GM23338 (cell line): ENCODE data around the gene MRPL38. TPM values are rescaled to one million over a fixed set of nuclear protein-coding genes. Genes with fewer than 3 reads are reported as not detected.

Experiments used
- ATAC-seq: fragments of 200-7000 bp; cut with Tn5 transposase; 3 replicates; pipeline ENCODE4 v1.9.1; 2020
- DNase-seq: peaks from one replicate; pipeline ENCODE4 v3.0.0-alpha.2; 2015; ENCODE audit warnings: low spot score
- H2AFZ ChIP-seq: fragments of 200-600 bp; sonication (generic); 2 replicates; pipeline ENCODE4 v1.8.0; 2016; ENCODE audit warnings: antibody characterized with exemption, mild to moderate bottlenecking, moderate library complexity
- H3F3A ChIP-seq: fragments of 200-600 bp; sonication (generic); replicated peaks from 2 replicates; pipeline ENCODE4 v1.8.0; 2017; ENCODE audit warnings: antibody characterized with exemption, mixed run types, low read depth
- H3K27ac ChIP-seq: fragments of 200-600 bp; sonication (generic); 2 replicates; pipeline ENCODE4 v1.6.1; 2016; ENCODE audit warnings: low read depth
- H3K27me3 ChIP-seq: fragments of 200-600 bp; sonication (generic); 2 replicates; pipeline ENCODE4 v1.8.0; 2016; ENCODE audit warnings: mild to moderate bottlenecking, mixed run types, moderate library complexity; ENCODE audit not compliant: insufficient read depth
- H3K36me3 ChIP-seq: fragments of 200-600 bp; sonication (generic); 2 replicates; pipeline ENCODE4 v1.8.0; 2016; ENCODE audit warnings: mild to moderate bottlenecking; ENCODE audit not compliant: insufficient read depth
- H3K4me1 ChIP-seq: fragments of 200-600 bp; sonication (generic); 2 replicates; pipeline ENCODE4 v1.8.0; 2016; ENCODE audit warnings: mild to moderate bottlenecking, moderate library complexity; ENCODE audit not compliant: insufficient read depth
- H3K4me2 ChIP-seq: fragments of 200-600 bp; sonication (generic); 2 replicates; pipeline ENCODE4 v1.7.1; 2017; ENCODE audit warnings: mixed run types
- H3K4me3 ChIP-seq: fragments of 200-600 bp; sonication (generic); 2 replicates; pipeline ENCODE4 v1.6.1; 2016; ENCODE audit warnings: mixed run types
- H3K79me2 ChIP-seq: fragments of 200-600 bp; sonication (generic); replicated peaks from 2 replicates; pipeline ENCODE4 v1.8.0; 2017; ENCODE audit warnings: mild to moderate bottlenecking; ENCODE audit not compliant: insufficient read depth
- H3K9me2 ChIP-seq: fragments of 200-600 bp; sonication (generic); 2 replicates; pipeline ENCODE4 v1.8.0; 2017; ENCODE audit not compliant: insufficient read depth
- H4K20me1 ChIP-seq: fragments of 200-600 bp; sonication (generic); replicated peaks from 2 replicates; pipeline ENCODE4 v1.8.0; 2017; ENCODE audit warnings: mild to moderate bottlenecking; ENCODE audit not compliant: insufficient read depth
- H3K27ac Mint-ChIP-seq: 2 replicates; pipeline ENCODE4 v1.8.0; 2020; ENCODE audit warnings: inconsistent platforms, mild to moderate bottlenecking, moderate library complexity, mixed read lengths
- H3K27me3 Mint-ChIP-seq: 3 replicates; pipeline ENCODE4 v1.8.0; 2022; ENCODE audit warnings: low read depth, mild to moderate bottlenecking, moderate library complexity, mixed read lengths, inconsistent platforms; ENCODE audit not compliant: insufficient read depth, poor library complexity
- H3K36me3 Mint-ChIP-seq: 3 replicates; pipeline ENCODE4 v1.8.0; 2021; ENCODE audit warnings: low read depth, mild to moderate bottlenecking, inconsistent platforms, moderate library complexity, mixed read lengths
- H3K4me1 Mint-ChIP-seq: 3 replicates; pipeline ENCODE4 v1.8.0; 2020; ENCODE audit warnings: mild to moderate bottlenecking, inconsistent platforms, mixed read lengths
- H3K4me3 Mint-ChIP-seq: 3 replicates; pipeline ENCODE4 v1.8.0; 2021; ENCODE audit warnings: moderate library complexity, mild to moderate bottlenecking, inconsistent platforms, mixed read lengths
- H3K9me3 Mint-ChIP-seq: 3 replicates; pipeline ENCODE4 v1.8.0; 2020; ENCODE audit warnings: moderate library complexity, mild to moderate bottlenecking, inconsistent platforms, mixed read lengths
- CREB1 ChIP-seq: fragments of 250-450 bp; sonication (Bioruptor Pico); IDR thresholded peaks from 2 replicates; pipeline ENCODE4 v1.5.0; 2020; ENCODE audit warnings: low read depth, mild to moderate bottlenecking, moderate library complexity
- CTCF ChIP-seq, 2 experiments: fragments of 200-600 bp in 1 of 2; sonication (generic) in 1 of 2; conservative IDR thresholded peaks; 2 replicates each; pipeline versions ENCODE4 v1.5.1 to v1.6.1; 2016 to 2017; ENCODE audit warnings: antibody characterized with exemption in 2 of 2, low read depth in 2 of 2, mild to moderate bottlenecking in 2 of 2, moderate library complexity in 1 of 2
- EZH2phosphoT487 ChIP-seq: fragments of 200-600 bp; sonication (generic); IDR thresholded peaks from one replicate; pipeline ENCODE4 v1.8.1; 2018; ENCODE audit warnings: antibody characterized with exemption; ENCODE audit not compliant: unreplicated experiment
- JUNB ChIP-seq: IDR thresholded peaks from one replicate; pipeline ENCODE4 v1.6.1; 2016; ENCODE audit warnings: antibody characterized with exemption; ENCODE audit not compliant: unreplicated experiment
- NANOG ChIP-seq: IDR thresholded peaks from 2 replicates; pipeline ENCODE4 v1.6.1; 2016; ENCODE audit warnings: antibody characterized with exemption, borderline replicate concordance
- ZNF114 ChIP-seq: fragments of 250-450 bp; sonication (Bioruptor Pico); IDR thresholded peaks from 2 replicates; pipeline ENCODE4 v1.5.0; 2020; ENCODE audit warnings: mild to moderate bottlenecking, moderate library complexity
- ZNF462 ChIP-seq: fragments of 250-450 bp; sonication (Bioruptor Pico); IDR thresholded peaks from 2 replicates; pipeline ENCODE4 v1.5.0; 2020; ENCODE audit warnings: mild to moderate bottlenecking, moderate library complexity
- polyA plus RNA-seq: library from polyadenylated mRNA; unstranded; fragments of >200 nt; fragmentation: Nextera tagmentation; extraction: Ambion mirVana; gene quantifications from 2 replicates; pipeline ENCODE4 v1.2.1, GENCODE V29; 2016
- total RNA-seq: library from RNA; depleted of rRNA; stranded (reverse); fragments of >200 nt; shearing (Covaris generic); gene quantifications from 2 replicates; pipeline ENCODE4 v1.2.3, GENCODE V29; 2014

The MRPL38 gene
- total and polyA plus RNA-seq, 2 experiments from 2014 or later = 63.6 to 90.0 TPM

DNA sequence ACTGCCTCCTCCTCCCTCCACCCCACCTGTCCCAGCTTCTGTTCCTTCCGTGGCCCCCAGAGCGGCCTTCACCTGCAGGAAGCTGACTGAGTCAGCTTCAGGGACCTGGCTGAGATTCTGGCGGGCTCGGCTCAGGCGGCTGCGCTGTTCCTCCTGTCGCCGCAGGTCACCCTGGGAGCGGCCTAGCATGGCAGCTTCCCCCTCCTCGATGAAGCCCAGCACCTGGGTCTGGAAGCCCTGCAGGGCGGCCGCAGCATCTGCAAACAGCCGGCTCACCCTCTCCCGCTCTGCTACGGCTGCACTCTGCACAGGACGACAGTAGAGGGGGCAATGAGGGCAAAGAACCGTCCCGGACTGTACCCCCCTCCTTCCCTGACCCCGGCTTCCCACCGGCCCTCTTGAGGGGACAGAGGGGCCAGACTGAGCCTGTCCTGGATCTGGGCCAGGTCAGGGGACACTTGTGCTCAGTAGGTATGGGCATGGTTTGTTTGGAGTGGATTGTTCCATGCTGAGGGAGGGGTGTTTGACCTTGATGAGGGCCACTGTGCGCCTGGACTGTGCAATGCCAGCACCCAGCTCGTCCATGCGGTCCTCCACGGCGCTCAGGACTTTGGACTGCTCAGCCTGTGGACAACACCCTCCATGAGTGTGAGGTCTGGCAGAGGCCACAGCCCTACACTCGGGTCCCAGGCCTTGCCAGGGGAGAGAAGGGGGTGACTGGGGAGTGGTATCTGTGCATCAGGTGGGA is 28.3 kb downstream of the MRPL38 start:
- Histone ChIP-seq H3K4me3 (peak overlapping the region; percentile 83; the same call in 1 of the 2 replicates), H3K4me1 (peaks cover 16% of the 10 kb centered on the region; the same call in 1 of the 2 replicates), H3K4me2 (peak overlapping the region; percentile 97), H3K27ac (no peak overlapping the region), H3K36me3 (no peaks in the 10 kb centered on the region), H2AFZ (peak overlapping the region; percentile 99), H3F3A (peaks cover 29% of the 10 kb centered on the region), H4K20me1 (no peaks in the 10 kb centered on the region), H3K9me2 (no peaks in the 10 kb centered on the region), H3K79me2 (no peaks in the 10 kb centered on the region), H3K27me3 (peaks cover 37% of the 10 kb centered on the region)
- Mint-ChIP-seq H3K36me3 (no peaks in the 10 kb centered on the region; the same call in 2 of the 3 replicates), H3K27me3 (peaks cover 40% of the 10 kb centered on the region), H3K4me3 (peak overlapping the region; percentile 72), H3K27ac (no peak overlapping the region), H3K4me1 (peaks cover 16% of the 10 kb centered on the region), H3K9me3 (no peaks in the 10 kb centered on the region)
- ATAC-seq (peak; percentile 63), DNase-seq (peak; percentile 80)
- TF ChIP-seq ZNF114 (CRISPR knock-in tag) (no peak), CTCF (conservative IDR thresholded peaks at IDR 0.05; ENCODE audit: low read depth in 2 of 2) (peak; percentile 43 to 51)

DNA sequence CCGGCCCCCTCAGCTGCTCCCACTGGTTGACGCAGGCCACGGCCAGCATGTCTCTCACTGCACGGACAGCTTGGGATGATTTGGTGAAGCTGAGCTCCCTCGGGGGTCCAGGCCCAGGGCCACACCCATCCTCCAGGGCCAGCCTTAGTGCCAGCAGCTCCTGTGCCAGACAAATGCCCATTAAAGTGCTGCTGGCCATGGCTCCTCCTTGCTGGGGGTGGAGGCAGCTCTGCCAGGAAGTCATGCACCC is 28.8 kb downstream of the MRPL38 start:
- 0 out of 2 replicates have a peak overlapping the region, but pooled peaks have one; percentile 99 for H2AFZ ChIP-seq

More for the DNA sequence above, 28.8 kb downstream of the MRPL38 start:
- peak overlapping the region; percentile 97; the same call in 1 of the 2 replicates for H3K4me2 ChIP-seq
- H3K9me3 Mint-ChIP-seq = no peaks in the 10 kb centered on the region
- H3K27ac ChIP-seq = no peak overlapping the region
- DNase-seq = no peak
- no peaks in the 10 kb centered on the region; the same call in 2 of the 3 replicates for H3K36me3 Mint-ChIP-seq
- no peak overlapping the region for H3K4me3 ChIP-seq
- no peak for ATAC-seq
- no peaks in the 10 kb centered on the region for H4K20me1 ChIP-seq
- H3K4me1 Mint-ChIP-seq = peaks cover 17% of the 10 kb centered on the region
- H3K9me2 ChIP-seq = no peaks in the 10 kb centered on the region
- H3K79me2 ChIP-seq = no peaks in the 10 kb centered on the region
- peaks cover 37% of the 10 kb centered on the region for H3K27me3 ChIP-seq
- H3K4me3 Mint-ChIP-seq = no peak overlapping the region
- peaks cover 16% of the 10 kb centered on the region; the same call in 1 of the 2 replicates for H3K4me1 ChIP-seq
- H3K36me3 ChIP-seq = no peaks in the 10 kb centered on the region
- no peak for TF ChIP-seq ZNF462 (CRISPR knock-in tag)
- no peak for TF ChIP-seq CREB1
- no peak for TF ChIP-seq ZNF114 (CRISPR knock-in tag)
- no peak for TF ChIP-seq EZH2phosphoT487
- no peak for TF ChIP-seq NANOG
- TF ChIP-seq JUNB = no peak
- no peak for TF ChIP-seq CTCF (conservative IDR thresholded peaks at IDR 0.05; ENCODE audit: low read depth in 2 of 2)
- H3K27ac Mint-ChIP-seq = no peak overlapping the region
- H3F3A ChIP-seq = peaks cover 29% of the 10 kb centered on the region
- H3K27me3 Mint-ChIP-seq = peaks cover 40% of the 10 kb centered on the region
